Epithelial cell of esophagus (primary cell): Measurements from ENCODE around the gene GPR137C.
A peak's percentile ranks its signal among the peaks of the same experiment; 100 is the strongest.
"Not testable (repeated sequence)": the region's sequence is repeated elsewhere in the genome, so short reads cannot be mapped to it uniquely, and the experiment has no call there.

Source experiments
- DNase-seq: peaks from one replicate; pipeline ENCODE4 v3.0.0; 2010; ENCODE audit warnings: low read depth
- H3K4me3 ChIP-seq: 2 replicates; pipeline ENCODE4 v1.5.1; 2011; ENCODE audit warnings: mild to moderate bottlenecking, low read length, control low read depth
- TF ChIP-seq, protein P1 (sequence below): IDR thresholded peaks from 2 replicates; pipeline ENCODE4 v1.5.1; 2011; ENCODE audit warnings: low read depth, mild to moderate bottlenecking, low read length, control low read depth, inconsistent platforms; ENCODE audit not compliant: insufficient read depth; ENCODE audit errors: missing control alignments

GPR137C gene

DNA sequence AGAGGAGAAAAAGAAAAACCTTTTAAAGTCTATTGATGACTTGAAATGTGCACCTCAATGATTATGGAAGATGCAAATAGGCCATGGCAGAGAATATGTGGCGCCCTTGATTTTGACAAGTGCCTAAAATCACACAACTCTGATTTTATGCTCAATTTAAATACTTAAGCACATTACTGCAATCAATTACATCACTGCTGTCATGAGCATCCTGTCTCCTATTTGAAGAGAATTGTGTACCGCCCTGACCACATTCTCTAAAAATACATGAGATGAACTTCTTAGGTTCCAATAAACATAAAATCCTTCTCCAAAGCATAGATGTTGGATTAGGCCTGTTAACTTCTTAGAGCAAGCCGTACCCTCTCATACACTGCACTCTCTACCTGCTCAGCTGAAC lies 2.0 kb upstream of the GPR137C start:
- TF ChIP-seq, protein P1, sequence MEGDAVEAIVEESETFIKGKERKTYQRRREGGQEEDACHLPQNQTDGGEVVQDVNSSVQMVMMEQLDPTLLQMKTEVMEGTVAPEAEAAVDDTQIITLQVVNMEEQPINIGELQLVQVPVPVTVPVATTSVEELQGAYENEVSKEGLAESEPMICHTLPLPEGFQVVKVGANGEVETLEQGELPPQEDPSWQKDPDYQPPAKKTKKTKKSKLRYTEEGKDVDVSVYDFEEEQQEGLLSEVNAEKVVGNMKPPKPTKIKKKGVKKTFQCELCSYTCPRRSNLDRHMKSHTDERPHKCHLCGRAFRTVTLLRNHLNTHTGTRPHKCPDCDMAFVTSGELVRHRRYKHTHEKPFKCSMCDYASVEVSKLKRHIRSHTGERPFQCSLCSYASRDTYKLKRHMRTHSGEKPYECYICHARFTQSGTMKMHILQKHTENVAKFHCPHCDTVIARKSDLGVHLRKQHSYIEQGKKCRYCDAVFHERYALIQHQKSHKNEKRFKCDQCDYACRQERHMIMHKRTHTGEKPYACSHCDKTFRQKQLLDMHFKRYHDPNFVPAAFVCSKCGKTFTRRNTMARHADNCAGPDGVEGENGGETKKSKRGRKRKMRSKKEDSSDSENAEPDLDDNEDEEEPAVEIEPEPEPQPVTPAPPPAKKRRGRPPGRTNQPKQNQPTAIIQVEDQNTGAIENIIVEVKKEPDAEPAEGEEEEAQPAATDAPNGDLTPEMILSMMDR: no peak
- DNase-seq: no peak
- no peak overlapping the region for H3K4me3 ChIP-seq

DNA sequence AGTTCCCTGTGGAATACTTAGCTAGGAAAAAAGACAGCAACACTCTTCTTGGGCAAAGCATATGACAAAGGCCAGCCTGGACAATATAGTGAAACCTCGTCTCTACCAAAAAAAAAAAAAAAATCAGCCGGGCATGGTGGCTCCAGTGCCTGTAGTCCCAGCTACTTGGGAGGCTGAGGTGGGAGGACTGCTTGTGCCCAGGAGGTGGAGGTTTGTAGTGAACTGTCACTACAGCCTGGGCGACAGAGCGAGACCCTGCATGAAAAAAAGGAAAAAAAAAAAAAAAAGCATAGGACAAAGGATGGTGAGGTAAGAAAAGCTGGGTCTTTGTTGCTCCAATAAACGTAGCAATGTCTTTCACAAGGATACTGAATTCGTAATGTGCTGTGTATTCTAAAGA lies 1.4 kb upstream of the GPR137C start:
- DNase-seq: no peak
- peak overlapping the region; percentile 76 for H3K4me3 ChIP-seq
- TF ChIP-seq, protein P1: no peak

DNA sequence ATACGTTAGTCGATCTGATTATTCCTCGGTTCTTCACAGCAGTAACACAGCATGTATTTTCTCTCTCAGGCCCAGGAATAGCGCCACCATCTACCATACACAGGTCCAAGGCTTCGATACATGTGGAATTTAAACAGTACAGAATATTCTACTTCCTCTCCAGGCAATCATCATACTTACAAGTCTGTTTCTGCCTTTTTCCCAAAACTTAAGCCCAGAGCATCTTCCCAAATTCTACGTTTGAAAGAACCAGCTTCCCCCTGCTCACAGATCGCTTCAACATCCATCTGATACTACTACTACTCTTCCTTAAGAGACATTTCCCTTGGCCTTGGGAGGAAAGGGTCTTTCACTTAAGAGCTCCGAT lies 957 bp upstream of the GPR137C start:
- H3K4me3 ChIP-seq: peak overlapping the region; percentile 76
- peak; percentile 24 for DNase-seq
- TF ChIP-seq, protein P1: peak; percentile 30

DNA sequence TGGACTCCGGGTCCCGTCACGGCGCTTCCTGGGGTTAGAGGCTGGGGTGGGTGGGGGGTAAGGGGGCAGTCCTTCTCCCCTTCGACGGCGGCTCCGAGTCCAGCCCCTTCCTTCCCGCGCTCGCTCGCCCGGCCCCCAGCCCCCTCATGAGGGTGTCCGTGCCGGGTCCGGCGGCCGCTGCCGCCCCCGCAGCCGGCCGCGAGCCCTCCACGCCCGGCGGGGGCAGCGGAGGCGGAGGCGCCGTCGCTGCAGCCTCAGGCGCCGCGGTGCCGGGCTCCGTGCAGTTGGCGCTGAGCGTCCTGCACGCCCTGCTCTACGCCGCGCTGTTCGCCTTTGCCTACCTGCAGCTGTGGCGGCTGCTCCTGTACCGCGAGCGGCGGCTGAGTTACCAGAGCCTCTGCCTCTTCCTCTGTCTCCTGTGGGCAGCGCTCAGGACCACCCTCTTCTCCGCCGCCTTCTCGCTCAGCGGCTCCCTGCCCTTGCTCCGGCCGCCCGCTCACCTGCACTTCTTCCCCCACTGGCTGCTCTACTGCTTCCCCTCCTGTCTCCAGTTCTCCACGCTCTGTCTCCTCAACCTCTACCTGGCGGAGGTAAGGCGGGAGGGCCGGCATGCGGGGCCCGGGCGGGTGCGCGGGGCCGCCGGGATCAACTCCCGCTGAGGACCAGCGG lies 500 bp downstream of the GPR137C start:
- peak overlapping the region; percentile 54 for H3K4me3 ChIP-seq
- DNase-seq: peak; percentile 31
- TF ChIP-seq, protein P1: no peak

DNA sequence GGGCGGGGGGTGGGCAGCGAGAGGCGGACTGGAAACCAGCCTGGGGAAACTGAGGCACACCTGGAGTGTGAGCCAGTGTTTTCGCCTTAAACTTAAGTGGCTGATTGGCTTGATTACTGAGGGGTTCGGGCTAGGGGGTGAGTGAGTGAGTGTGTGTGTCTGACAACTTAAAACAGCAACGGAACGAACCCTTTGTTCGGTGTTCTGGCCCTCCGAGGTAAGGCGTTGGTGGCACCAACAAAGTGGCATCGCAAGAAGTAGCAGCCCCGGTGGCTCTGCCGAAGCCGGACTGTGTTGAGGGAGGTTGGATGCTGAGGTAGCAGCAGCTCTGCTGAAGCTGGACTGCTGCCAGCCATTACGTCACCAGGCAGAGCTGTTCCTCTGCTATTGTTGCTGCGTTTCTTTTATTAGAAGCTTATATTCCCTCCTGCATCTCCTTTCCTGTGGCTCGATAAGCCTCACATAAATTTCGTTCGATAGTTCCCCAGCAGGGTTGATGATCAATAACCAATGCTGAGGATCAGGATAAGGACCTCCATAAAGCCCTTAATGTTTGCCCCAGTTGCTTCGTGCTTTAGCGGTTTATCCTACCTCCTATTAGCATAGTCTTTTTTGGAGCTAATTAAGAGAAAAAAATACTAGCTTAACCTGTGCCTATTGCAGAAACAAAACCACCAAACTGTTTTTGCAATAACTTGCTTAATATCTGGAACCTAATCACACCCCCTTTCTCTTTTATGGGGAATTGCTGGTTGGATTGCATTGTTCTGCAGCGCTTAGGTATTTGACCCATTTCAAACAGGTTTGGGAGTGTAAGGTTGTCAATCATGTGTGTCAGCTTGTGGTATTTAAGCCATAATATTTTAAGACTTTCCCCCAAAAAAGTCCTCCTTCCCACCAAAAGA lies 1.3 kb downstream of the GPR137C start:
- peak; percentile 95 for DNase-seq
- H3K4me3 ChIP-seq: peak overlapping the region; percentile 54
- TF ChIP-seq, protein P1: no peak

DNA sequence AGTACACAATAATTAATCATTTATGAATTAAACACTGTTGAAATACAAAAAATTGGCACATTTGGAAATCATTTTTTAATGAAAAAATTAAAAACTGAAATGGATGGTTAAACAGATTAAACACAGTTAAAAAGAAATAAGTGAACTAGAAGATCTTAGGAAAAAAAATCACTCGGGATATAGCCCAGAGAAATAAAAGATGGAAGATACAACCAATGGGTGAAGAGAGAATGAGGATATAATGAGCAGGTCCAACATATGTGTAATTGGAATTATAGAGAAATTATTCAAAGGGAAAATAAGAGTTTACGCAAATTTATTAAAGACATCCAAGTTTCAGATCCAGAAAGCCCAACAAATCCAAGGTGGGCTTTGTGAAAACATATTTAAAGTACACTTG lies 6.1 kb downstream of the GPR137C start:
- no peak overlapping the region for H3K4me3 ChIP-seq
- DNase-seq: no peak
- TF ChIP-seq, protein P1: no peak

DNA sequence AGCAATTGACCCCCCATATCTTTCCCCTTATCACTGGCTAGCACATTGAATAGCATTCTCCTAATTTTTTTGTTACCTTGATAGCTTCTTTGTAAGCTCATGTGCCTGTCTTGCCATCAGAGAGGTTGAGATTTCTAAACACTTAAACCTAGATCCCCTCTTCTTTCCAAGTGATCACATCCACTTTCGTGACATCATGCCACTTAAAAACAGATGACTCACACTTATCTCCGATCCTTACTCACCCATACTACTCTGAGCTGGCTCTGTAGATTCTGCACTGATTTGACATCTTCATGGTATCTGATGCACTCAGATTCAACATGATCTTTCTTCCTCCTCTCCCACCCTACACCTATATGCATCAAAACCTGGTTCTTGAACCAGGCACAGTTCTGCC lies 10.5 kb downstream of the GPR137C start:
- peak; percentile 60 for DNase-seq
- no peak overlapping the region for H3K4me3 ChIP-seq
- TF ChIP-seq, protein P1: no peak

DNA sequence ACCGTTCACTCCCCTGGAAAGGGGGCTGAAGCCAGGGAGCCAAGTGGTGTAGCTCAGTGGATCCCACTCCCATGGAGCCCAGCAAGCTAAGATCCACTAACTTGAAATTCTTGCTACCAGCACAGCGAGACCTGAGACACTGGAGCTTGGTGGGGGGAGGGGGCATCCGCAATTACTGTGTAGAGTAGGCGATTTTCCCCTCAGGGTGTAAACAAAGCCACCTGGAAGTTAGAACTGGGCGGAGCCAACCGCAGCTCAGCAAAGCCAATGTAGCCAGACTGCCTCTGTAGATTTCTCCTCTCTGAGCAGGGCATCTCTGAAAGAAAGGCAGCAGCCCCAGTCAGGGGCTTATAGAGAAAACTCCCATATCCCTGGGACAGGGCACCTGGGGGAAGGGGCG lies 15.8 kb downstream of the GPR137C start:
- H3K4me3 ChIP-seq, DNase-seq: not testable (repeated sequence)
